ENCODE measurements around the gene RSL1D1. TPM values are rescaled to one million over a fixed set of nuclear protein-coding genes. Genes with fewer than 3 reads are reported as not detected.

The RSL1D1 gene
- total RNA-seq, 1 experiment from 2014 or later = 195 TPM

DNA sequence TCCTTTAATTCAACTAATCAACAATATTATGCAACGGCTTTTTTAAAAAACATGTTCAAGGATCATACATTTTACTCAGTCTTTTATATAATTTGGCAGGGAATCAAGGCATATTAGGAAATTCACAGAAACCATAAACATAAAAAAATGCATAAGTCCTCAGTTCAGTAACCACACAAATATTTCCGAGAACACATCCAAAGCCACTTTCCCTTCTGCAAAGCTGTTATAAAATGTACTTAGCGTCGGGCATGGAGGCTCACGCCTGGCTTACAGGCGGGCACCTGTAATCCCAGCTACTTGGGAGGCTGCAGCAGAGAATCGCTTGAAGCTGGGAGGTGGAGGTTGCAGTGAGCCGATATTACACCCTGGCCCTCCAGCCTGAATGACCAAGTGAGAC is 44.6 kb downstream of the RSL1D1 start:
- DNase-seq (ENCODE audit: low read depth, low spot score) (no peak), ATAC-seq (no peak)
- BruUV-seq (replicated peaks) = no TSS peak
- in situ Hi-C loops (cut with HindIII; ENCODE audit: low pct_unique_long_range_greater_than_20kb, low sequenced_read_pairs) = no loop called here
- Histone ChIP-seq H3K4me1 (ENCODE audit: control insufficient read depth, insufficient read depth, low read length) (no peaks in the 10 kb centered on the region), H3K9me3 (ENCODE audit: control insufficient read depth, insufficient read depth, low read depth, low read length) (no peaks in the 10 kb centered on the region), H3K4me3 (ENCODE audit: low read depth in 2 of 2, low read length in 2 of 2) (no peak overlapping the region), H3K36me3 (ENCODE audit: control insufficient read depth, insufficient read depth, low read length) (no peaks in the 10 kb centered on the region), H3K27ac (ENCODE audit: low read length) (no peak overlapping the region), H3K27me3 (ENCODE audit: control insufficient read depth, insufficient read depth, low read length) (no peaks in the 10 kb centered on the region)
- TF ChIP-seq TCF7L2 (IDR thresholded peaks at IDR 0.05; ENCODE audit: low read depth, low read length) = no peak
- no peak for TF ChIP-seq POLR2AphosphoS5 (IDR thresholded peaks at IDR 0.05; ENCODE audit: low read depth, low read length)
- no peak for TF ChIP-seq SIN3A (IDR thresholded peaks at IDR 0.05; ENCODE audit: borderline replicate concordance, insufficient read depth, low read depth, low read length)
- TF ChIP-seq, protein P1, sequence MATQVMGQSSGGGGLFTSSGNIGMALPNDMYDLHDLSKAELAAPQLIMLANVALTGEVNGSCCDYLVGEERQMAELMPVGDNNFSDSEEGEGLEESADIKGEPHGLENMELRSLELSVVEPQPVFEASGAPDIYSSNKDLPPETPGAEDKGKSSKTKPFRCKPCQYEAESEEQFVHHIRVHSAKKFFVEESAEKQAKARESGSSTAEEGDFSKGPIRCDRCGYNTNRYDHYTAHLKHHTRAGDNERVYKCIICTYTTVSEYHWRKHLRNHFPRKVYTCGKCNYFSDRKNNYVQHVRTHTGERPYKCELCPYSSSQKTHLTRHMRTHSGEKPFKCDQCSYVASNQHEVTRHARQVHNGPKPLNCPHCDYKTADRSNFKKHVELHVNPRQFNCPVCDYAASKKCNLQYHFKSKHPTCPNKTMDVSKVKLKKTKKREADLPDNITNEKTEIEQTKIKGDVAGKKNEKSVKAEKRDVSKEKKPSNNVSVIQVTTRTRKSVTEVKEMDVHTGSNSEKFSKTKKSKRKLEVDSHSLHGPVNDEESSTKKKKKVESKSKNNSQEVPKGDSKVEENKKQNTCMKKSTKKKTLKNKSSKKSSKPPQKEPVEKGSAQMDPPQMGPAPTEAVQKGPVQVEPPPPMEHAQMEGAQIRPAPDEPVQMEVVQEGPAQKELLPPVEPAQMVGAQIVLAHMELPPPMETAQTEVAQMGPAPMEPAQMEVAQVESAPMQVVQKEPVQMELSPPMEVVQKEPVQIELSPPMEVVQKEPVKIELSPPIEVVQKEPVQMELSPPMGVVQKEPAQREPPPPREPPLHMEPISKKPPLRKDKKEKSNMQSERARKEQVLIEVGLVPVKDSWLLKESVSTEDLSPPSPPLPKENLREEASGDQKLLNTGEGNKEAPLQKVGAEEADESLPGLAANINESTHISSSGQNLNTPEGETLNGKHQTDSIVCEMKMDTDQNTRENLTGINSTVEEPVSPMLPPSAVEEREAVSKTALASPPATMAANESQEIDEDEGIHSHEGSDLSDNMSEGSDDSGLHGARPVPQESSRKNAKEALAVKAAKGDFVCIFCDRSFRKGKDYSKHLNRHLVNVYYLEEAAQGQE (IDR thresholded peaks at IDR 0.05; ENCODE audit: insufficient read depth in 1 of 2, low read depth in 2 of 2, low read length in 1 of 2) = no peak
- TF ChIP-seq, protein P2, sequence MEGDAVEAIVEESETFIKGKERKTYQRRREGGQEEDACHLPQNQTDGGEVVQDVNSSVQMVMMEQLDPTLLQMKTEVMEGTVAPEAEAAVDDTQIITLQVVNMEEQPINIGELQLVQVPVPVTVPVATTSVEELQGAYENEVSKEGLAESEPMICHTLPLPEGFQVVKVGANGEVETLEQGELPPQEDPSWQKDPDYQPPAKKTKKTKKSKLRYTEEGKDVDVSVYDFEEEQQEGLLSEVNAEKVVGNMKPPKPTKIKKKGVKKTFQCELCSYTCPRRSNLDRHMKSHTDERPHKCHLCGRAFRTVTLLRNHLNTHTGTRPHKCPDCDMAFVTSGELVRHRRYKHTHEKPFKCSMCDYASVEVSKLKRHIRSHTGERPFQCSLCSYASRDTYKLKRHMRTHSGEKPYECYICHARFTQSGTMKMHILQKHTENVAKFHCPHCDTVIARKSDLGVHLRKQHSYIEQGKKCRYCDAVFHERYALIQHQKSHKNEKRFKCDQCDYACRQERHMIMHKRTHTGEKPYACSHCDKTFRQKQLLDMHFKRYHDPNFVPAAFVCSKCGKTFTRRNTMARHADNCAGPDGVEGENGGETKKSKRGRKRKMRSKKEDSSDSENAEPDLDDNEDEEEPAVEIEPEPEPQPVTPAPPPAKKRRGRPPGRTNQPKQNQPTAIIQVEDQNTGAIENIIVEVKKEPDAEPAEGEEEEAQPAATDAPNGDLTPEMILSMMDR (IDR thresholded peaks at IDR 0.05) = no peak
- intact Hi-C loops (cut with micrococcal nuclease; ENCODE audit: unreplicated experiment) = no loop called here
- POLR2A ChIA-PET = no interaction called here
- CTCF ChIA-PET = no interaction called here

DNA sequence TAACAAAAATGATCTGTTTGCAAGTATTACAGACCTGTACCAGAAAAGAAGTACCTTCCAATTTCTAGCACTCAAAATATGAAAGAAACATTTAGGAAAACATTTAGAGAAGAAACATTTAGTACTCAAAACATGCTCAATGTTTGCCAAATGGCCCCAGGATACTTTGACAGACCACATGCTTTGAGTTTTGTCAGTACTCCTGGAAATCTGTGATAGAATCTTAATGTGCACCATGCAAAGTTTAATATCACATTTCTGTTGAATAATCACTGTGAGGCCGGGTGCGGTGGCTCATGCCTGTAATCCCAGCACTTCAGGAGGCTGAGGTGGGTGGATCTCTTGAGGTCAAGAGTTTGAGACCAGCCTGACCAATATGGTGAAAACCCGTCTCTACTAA is 45.8 kb downstream of the RSL1D1 start:
- intact Hi-C loops (cut with micrococcal nuclease; ENCODE audit: unreplicated experiment) = no loop called here
- no peak for ATAC-seq
- BruUV-seq (replicated peaks) = no TSS peak
- in situ Hi-C loops (cut with HindIII; ENCODE audit: low pct_unique_long_range_greater_than_20kb, low sequenced_read_pairs) = no loop called here
- H3K36me3 ChIP-seq (ENCODE audit: control insufficient read depth, insufficient read depth, low read length) = no peaks in the 10 kb centered on the region
- H3K4me1 ChIP-seq (ENCODE audit: control insufficient read depth, insufficient read depth, low read length) = no peaks in the 10 kb centered on the region
- DNase-seq (ENCODE audit: low read depth, low spot score) = no peak
- no peaks in the 10 kb centered on the region for H3K27me3 ChIP-seq (ENCODE audit: control insufficient read depth, insufficient read depth, low read length)
- ChIA-PET POLR2A (no interaction called here), CTCF (no interaction called here)
- no peak overlapping the region for H3K4me3 ChIP-seq (ENCODE audit: low read depth in 2 of 2, low read length in 2 of 2)
- TF ChIP-seq SIN3A (IDR thresholded peaks at IDR 0.05; ENCODE audit: borderline replicate concordance, insufficient read depth, low read depth, low read length) = no peak
- TF ChIP-seq, protein P1 (IDR thresholded peaks at IDR 0.05; ENCODE audit: insufficient read depth in 1 of 2, low read depth in 2 of 2, low read length in 1 of 2) = no peak
- TF ChIP-seq TCF7L2 (IDR thresholded peaks at IDR 0.05; ENCODE audit: low read depth, low read length) = no peak
- no peak for TF ChIP-seq POLR2AphosphoS5 (IDR thresholded peaks at IDR 0.05; ENCODE audit: low read depth, low read length)
- TF ChIP-seq, protein P2 (IDR thresholded peaks at IDR 0.05) = no peak
- H3K27ac ChIP-seq (ENCODE audit: low read length) = no peak overlapping the region
- no peaks in the 10 kb centered on the region for H3K9me3 ChIP-seq (ENCODE audit: control insufficient read depth, insufficient read depth, low read depth, low read length)
